Measurements from ENCODE around the gene VSTM2B.
"Not testable (repeated sequence)": the region's sequence is repeated elsewhere in the genome, so short reads cannot be mapped to it uniquely, and the experiment has no call there.

Gene VSTM2B

DNA sequence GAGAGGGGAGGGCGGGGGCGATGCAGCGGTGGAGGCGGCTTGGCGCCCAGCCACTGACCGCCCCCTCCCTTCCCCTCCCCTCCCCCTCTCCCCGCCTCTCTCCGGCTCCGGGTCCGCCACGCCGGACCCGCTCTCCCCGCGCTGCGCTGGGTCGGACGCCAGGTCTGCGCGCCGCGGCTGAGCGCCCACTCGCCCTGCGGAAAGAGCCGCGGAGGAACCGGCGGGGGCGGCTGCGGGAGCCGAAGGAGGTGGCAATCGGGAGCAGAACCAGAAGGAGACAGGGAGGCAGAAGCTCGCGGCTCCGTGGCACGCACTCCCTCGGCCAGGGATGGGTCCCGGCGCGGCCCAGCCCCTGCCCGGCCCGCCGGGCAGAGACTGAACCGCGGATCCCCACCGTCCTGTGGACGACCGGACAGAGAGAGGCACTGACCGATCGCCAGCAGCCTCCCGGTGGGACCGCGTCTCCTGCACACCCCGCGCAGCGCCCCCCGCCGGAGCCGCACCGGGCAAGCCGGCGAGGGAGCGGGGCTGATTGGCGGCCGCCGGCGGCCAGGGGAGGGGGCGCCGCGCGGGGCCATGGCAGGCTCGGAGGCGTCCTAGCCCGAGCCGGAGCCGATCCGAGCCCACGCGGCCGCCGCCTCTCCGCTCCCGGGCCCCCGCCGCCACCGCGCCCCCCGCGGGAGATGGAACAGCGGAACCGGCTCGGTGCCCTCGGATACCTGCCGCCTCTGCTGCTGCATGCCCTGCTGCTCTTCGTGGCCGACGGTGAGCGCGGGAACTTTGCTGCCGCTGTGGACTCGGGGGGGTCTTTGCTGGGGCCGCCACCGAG, at the start of gene VSTM2B:
Gene VSTM2B (plus strand): TSS at position 94 of the 829 bp plus-strand sequence. CDS start 590 bp downstream, at position 684.
- no peak for DNase-seq (ENCODE audit: low read depth, low spot score)

DNA sequence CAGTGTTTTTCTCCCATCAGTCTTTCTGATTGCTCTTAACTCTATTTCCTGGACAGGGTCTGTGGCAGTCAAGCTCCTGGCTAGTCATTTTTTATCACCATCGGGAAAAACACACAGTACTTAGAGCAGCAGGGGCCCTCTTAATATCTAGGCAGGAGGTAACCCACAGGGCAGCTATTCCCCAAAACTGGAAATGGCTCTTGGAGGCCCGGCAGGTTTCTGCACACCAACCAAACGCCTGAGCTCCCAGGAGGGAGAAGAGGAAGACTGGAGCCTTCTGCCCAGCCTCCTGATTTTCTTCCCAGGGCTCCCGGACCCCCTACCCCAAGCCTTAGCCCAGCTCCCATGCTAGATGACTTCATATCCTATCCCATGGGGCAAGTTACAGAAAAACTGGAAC, 49.3 kb upstream of the VSTM2B start:
- no peak for DNase-seq (ENCODE audit: low read depth, low spot score)

DNA sequence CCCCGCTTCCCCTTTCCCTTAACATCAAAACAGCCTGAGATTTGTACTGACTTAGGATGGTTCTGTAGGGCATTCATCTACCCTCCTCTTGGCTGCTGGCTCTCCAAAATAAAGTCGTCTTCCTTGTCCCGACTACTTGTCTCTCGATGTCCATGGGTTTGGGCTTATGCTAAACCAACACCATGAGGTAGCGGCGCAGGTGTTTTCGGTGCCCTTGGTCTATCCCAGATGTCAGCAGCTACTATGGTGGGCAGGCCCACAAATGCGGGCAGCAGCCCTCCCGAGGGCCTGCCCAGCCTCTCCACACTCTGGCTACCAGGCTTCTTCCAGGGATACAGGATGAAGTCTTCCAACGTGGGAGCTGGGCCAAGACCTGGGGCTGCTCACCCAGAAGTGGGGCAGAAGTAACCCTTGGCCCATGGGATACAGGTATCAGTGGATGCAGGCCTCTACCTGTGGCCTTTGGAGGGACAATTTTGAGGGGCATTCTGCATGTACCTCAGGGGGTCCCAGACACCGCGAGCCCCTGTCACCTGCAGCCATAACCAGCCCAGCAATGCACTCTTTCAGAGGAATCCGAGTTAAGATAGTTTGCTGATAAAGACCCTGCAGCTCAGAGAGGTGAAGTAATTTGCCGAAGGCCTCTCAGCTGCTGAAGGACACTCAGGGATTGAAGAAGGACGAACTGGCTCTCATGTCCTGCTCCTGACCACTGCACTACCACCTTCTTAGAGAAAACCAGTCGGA, 47.8 kb upstream of the VSTM2B start:
- no peak for DNase-seq (ENCODE audit: low read depth, low spot score)

DNA sequence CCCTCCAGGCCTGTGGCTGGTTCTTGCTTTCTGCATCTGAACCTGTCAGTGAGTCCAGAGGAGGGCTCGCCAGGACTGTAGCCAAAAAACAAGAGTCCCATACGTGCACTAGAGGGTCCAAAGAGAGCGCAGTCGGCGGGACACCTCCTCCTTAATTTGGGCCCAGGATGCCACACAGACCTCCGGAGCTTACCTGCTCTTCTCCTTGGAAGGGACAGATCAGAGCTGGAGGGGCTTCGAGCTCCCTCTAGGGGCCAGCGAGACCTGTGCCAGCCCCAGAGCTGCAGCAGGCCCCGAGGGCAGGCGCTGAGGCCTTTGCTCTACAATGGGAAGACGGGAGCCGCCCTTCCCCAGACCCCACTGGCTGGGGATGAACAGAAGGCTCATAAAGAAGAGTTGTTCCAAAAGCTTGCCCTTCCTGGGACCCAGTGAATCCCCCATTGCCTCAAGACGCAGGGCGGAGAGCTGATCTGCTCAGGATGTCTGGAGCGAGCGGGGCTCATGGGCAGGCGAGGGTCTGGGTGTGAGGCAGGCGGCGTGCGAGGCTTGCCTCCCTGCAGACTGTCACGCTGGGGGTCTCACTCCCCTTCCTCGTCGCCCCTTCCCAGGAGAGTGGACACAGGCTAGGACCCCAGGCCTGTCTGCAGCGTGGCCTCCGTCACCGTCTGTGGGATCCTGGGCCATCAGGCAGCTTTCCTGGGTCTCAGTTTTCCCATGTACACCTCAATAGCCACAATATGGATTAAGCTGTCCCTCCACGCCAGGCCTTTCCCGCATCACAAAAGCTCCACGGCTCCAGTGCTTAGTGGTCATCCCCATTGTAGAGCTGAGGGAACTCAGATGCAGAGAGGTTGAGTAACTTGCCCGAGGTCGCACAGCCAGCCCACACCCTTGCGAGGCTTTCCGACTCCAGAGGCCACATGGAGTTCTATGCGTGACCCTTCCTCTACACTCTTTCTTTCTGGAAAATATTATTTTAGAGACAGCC, 46.9 kb upstream of the VSTM2B start:
- no peak for DNase-seq (ENCODE audit: low read depth, low spot score)

DNA sequence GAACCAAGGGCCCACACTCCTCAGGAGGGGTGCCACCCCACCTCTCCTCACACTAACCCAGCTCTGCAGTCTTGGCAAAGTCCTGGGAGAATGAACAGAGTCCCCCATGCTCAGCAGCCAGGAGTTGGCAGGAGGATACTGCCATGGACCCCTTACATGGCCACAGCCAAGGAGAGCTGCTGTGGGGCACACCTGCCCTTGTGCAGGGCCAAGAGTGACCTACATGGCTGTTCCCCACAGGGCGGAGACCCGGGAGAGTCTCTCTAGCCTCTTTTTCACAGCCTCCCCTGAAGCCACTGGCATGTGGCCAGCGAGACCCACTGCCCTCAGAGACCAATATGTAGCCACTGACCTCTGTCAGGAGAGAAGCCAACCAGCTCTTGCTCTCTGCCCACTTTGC, 45.9 kb upstream of the VSTM2B start:
- no peak for DNase-seq (ENCODE audit: low read depth, low spot score)

DNA sequence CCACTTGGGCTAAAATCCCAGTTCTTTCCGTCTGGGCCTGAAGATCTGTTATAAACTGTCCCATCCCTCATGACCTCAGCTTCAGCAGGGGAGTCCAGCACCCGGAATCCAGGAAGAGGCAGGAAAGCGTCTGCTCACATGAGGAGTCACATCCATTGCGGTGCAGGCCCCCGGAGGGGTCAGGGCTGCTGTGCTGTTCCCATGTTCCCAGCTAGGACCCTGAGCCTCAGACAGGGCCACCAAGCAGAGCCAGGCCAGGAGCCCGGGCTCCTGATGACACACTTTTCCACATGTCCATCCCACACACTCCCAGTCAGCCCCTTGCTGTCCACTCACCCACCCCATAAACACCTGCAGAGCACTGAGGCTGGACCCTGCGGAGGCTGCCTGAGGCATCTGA, 45.3 kb upstream of the VSTM2B start:
- DNase-seq (ENCODE audit: low read depth, low spot score), result no peak

DNA sequence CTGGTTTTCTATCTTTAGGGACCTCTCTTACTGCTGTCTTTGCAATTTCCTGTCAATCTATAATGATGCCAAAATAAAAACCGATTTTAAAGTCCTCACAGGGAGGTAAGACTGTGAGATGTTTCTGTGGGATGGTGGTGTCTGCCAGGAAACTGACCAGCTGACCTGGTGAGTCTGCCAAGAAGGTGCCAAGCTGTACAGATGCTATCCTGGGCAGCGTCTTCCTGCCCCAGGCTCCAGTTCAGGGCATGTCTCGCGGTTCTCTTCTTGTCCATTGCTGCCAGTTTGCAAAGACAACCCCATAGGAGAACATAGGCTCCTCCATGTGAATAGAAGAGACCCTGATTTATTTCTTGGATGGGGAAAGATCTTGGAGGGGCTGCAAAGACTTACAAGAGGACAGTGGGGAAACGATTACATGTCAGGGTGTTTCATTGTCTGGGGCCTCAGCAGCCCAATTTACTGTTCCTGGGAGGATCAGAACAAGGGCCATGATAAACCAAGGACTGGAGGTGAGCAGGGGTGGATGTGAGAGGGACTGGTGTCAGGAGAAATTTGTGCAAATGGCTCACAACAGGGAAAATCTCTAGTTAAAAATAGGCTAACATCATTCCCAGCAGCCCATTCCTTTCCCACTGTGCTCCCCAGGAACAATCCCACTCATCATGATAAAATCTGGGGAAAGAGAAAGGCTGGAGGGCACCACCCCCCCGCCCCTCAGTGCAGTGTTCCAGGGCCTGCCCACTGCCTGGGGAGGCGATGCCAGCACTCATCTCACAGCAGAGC, 42.7 kb upstream of the VSTM2B start:
- DNase-seq (ENCODE audit: low read depth, low spot score), result no peak

DNA sequence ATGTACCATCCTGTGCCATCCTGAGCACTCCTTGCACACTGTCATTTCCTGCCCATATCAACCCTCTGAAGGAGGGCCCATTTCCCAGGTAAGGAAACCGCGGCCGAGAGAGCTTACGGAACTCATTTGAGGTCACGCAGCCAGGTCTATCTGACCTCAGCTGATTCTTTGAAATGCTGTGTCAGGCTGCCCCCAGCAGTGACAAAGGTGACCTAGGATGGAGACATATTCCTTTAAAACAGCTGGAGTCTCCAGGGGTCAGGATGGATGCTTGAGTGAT, 42.2 kb upstream of the VSTM2B start:
- DNase-seq (ENCODE audit: low read depth, low spot score), result no peak

DNA sequence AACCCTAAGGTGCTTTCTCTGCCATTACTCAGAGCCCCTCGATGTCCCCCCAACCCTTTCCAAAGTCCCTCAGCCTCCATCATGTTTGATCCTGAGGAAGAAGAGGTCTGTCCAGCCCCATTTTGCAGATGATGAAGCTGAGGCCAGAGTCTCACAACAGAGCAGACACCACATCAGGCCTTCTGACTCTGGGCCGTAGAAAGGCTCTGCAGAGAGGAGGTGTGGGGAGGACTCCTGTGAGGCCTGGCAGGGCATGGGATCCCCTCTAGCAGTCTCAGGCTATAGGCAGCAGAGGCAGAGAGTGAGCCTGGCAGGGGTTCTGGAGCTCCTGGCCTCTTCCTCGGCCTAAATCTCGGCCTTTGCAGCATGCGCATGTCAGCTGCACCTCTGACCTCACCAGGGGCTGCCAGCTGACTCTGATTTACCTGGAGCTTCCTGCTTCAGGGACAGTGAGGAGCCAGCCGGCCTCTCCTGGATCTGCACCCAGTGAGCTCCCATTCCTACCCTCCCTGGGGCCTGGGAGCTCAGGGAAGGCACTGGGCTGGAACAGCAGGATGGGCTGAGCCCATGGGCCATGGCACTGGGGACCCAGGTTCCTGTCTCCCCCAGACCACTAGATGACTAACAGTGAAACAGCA, 41.7 kb upstream of the VSTM2B start:
- no peak for DNase-seq (ENCODE audit: low read depth, low spot score)

DNA sequence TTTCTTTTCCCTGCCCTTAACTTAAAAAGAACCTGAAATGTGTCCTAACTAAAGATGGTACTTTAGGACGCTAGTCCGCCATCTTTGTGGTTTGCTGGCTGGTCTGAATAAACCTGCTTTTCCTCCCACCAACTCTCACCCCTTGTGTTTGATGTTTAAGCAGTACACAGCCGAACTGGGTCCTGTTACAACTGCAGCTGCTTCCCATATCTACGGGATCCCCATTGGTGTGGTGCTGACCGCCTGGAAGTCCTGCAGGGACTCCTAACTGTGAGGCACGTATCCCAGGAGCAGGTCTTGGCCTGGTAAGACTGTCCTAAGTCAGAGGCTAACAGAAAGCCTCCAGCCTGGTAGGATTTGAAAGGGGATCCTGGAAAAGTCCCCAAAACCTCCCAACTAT, 40.9 kb upstream of the VSTM2B start:
- DNase-seq (ENCODE audit: low read depth, low spot score), result no peak

DNA sequence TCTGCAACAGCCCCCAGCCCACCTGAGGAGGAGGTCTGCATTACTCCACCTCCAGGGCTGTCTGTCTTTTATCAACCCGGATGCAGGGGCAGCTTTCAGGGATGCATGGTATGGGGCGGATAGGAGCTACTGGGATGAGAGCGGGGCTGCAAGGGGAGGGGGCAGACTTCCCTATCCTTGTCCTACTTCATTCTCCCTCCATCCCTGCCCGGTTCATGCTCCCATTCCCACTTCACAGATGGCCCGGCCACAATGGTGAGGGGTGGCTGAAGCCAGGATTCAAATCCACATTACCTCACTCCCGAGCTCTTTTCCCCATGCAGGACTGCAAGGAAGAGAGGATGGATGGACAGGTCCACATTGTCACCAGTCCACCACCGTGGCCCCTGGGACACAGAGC, 40.5 kb upstream of the VSTM2B start:
- DNase-seq (ENCODE audit: low read depth, low spot score), result no peak

DNA sequence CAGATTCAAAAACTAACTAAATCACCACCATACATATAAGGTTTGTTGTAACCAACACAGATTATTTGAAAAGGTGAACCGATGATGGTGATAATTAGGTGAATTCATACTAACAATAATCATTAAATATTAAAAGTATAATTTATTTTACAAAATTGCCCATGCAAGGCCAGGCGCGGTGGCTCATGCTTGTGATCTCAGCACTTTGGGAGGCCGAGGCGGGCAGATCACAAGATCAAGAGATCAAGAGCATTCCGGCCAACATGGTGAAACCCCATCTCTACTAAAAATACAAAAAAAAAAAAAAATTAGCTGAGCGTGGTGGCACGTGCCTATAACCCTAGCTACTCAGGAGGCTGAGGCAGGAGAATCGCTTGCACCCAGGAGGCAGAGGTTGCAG, 38.8 kb upstream of the VSTM2B start:
- DNase-seq (ENCODE audit: low read depth, low spot score), result not testable (repeated sequence)

DNA sequence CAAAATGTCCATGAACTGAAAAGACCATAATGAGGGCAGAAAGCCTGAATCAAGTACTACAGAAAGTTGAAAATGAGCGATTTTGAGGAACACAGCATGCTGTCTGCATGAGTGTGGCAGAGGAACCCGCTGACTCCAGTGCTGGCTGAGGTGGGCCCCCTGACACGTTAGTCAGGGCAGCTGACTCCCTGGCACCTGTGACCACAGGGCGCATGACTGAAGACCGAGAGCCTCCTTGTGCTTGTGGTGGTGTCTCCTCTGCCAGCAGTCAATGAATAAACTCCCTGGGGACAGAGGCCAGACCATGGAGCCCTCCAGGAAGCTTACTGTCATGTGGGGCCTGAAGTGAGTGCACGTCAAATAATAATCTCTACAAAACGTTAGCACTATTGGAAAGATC, 38.4 kb upstream of the VSTM2B start:
- DNase-seq (ENCODE audit: low read depth, low spot score), result no peak

DNA sequence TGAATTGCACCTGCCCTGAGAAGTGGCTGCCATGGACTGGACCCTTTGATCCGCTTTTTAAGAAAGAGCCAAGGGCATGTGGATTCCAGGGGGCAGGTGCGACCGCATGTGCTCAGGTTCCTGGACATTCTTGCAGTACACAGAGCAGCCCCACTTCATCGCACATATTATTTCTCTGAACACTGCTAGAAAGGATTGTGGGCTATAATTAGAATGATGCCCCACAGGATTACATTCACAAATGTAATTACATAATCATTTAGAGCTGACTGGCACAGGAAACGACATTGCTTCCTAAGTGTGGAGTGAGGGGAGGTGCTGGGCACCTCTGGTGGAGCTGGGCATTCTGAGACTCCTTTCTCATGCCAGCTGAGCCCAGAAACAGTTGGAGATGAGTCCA, 37.5 kb upstream of the VSTM2B start:
- DNase-seq (ENCODE audit: low read depth, low spot score), result no peak

DNA sequence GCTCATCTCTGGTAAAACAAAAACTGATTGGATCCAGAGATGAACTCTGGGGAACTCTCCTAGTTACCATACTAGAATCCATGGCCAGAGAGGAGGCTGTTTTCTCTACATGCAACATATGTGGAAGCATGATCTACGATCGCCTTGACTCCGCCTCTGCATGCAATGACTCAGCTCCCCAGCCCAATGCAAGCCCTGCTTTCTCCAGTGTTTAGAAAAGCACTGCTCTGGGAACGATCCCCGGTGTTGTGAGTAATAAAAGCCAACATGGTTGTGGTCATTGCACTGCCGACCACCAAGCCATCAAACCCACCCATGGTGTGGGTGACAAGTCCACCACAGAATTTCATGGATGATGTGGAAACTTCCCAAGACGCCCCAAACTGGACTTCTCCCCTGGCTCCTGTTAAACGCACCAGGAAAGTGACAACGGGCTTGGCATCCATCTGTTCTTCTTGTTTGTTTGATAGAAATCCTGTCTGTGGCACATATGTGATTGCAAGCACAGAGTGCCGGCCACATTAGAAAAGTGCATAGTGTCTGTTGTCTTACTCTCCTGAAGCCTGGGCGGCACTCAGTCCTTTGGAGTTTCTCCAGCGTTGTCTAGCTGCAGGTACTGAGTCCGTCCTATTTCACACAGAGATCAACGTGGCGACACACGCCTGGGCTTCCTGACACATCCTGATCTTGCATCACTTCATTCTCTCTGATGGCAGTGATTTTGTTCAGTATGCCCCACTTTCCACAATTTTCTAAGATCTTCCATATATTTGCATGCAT, 36.4 kb upstream of the VSTM2B start:
- DNase-seq (ENCODE audit: low read depth, low spot score), result no peak

DNA sequence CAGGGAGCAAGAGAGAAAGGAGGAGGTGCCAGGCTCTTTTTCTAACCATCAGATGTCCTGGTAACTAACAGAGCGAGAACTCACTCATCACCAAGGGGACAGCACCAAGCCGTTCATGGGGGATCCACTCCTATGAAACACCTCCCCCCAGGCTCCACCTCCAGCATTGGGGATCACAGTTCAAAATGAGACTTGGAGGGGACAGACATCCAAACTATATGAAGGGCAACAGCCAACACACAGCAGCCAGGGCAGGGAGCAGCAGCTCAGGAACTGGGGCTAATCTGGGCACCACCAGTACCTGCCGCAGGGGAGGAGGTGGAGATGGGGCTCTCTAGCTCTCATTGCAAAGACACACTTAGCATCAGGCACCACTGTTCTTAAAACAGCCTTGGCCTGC, 34.3 kb upstream of the VSTM2B start:
- DNase-seq (ENCODE audit: low read depth, low spot score), result no peak

DNA sequence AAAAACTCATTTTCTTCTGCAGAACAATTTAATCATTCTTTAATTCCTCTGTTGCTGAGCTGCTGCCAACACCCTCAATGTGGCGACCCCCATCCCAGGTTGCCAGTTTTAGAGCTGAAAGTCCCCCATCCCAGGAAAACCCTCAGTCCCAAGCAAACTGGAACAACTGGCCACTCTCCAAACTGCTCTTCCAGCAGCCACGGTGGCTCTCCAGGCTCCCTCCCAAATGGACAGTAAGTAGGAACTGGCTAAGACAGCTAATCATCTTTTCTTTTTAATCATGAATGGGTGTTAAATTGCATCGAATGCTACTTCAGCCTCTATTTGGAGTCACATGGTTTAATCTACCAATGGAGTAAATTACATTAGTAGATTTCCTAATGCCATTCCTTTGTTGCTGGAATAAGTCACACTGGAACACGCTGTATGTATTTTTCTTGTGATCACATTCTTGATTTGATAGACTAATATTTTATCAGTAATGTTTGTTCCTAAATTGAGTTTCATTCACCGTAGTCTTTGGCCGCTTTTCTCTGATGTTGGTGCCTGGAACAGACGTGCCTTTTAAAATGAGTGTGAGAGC, 33.7 kb upstream of the VSTM2B start:
- no peak for DNase-seq (ENCODE audit: low read depth, low spot score)

DNA sequence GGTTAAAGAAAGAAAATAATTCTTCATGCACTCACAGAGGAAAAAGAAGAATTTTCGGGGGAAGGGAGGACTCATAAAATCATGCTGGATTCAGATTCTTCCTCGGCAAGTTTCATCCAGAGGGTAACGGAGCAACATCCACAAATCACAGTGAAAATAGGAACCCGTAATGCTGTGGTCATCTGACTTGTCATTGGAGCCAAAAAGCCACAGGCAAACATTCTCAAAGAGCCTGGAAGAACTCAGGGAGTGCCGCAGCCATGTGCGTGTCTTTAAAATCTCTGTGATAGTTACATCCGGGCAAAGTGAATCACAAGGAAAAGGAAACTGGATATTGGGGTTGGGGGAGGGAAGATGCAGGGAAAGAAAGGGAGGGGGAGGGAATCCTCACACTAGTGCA, 33.0 kb upstream of the VSTM2B start:
- DNase-seq (ENCODE audit: low read depth, low spot score), result no peak

DNA sequence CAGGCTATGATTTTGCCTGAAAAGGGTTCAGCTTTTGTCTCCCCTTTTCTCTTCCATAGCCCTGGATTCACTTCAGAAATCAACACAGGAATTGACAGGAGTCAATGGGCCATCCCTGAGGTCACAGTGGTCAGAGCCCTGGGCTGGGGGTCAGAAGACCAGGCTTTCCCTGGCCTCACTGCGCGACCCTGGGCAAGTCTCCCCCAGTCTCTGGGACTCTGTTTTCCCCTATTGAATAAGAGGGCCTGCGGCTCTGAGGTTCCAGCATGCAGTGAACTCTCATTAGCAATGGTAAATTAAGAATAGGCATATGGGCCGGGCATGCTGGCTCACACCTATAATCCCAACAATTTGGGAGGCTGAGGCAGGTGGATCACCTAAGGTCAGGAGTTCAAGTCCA, 30.7 kb upstream of the VSTM2B start:
- no peak for DNase-seq (ENCODE audit: low read depth, low spot score)
